ENCODE results near the gene ANXA3.

DNA sequence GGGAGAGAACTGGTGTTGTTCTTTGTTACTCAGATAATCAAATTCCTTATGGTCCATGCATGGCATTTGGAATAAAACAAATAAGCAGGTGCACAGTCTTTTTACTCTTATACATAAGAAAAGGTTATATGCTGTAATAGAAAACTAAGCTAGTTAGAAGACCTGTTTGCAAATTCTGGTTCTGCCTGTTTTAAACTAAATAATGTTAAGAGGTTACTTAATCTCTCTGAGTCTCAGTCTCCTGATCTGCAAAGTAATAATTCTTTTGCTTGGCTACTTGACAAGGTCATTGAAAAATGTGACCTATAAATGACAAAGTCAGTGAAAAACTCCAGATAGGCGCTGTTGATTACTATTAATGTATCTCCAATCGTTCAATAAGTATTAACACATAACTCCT is 42.5 kb upstream of the ANXA3 start:
- TF ChIP-seq, protein P1, sequence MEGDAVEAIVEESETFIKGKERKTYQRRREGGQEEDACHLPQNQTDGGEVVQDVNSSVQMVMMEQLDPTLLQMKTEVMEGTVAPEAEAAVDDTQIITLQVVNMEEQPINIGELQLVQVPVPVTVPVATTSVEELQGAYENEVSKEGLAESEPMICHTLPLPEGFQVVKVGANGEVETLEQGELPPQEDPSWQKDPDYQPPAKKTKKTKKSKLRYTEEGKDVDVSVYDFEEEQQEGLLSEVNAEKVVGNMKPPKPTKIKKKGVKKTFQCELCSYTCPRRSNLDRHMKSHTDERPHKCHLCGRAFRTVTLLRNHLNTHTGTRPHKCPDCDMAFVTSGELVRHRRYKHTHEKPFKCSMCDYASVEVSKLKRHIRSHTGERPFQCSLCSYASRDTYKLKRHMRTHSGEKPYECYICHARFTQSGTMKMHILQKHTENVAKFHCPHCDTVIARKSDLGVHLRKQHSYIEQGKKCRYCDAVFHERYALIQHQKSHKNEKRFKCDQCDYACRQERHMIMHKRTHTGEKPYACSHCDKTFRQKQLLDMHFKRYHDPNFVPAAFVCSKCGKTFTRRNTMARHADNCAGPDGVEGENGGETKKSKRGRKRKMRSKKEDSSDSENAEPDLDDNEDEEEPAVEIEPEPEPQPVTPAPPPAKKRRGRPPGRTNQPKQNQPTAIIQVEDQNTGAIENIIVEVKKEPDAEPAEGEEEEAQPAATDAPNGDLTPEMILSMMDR (IDR thresholded peaks at IDR 0.05): no peak
- TF ChIP-seq RORB (CRISPR knock-in tag; IDR thresholded peaks at IDR 0.05) (no peak), ETV6 (CRISPR knock-in tag; IDR thresholded peaks at IDR 0.05) (no peak), SMAD3 (CRISPR knock-in tag; IDR thresholded peaks at IDR 0.05; ENCODE audit: borderline replicate concordance) (no peak), ZNF232 (CRISPR knock-in tag; IDR thresholded peaks at IDR 0.05) (no peak)
